Smooth muscle cell (in vitro differentiated cells): Measurements from ENCODE around the gene MFRP. TPM values are rescaled to one million over a fixed set of nuclear protein-coding genes. Genes with fewer than 3 reads are reported as not detected.

Experiments used
- DNase-seq: peaks from one replicate; lab custom pipeline; 2025; ENCODE audit not compliant: unreplicated experiment; lab: John Stamatoyannopoulos, UW
- H2AFZ ChIP-seq: fragments of 200-600 bp; sonication (generic); 2 replicates; pipeline ENCODE4 v1.6.0; 2016; ENCODE audit warnings: antibody characterized with exemption, low read depth, mild to moderate bottlenecking
- H3F3A ChIP-seq: fragments of 200-600 bp; sonication (generic); 2 replicates; pipeline ENCODE4 v1.6.0; 2017; ENCODE audit warnings: antibody characterized with exemption, low read depth
- H3K27ac ChIP-seq: fragments of 200-600 bp; sonication (generic); 2 replicates; pipeline ENCODE4 v1.5.1; 2016; ENCODE audit warnings: low read depth, mild to moderate bottlenecking
- H3K27me3 ChIP-seq: fragments of 200-600 bp; sonication (generic); 2 replicates; pipeline ENCODE4 v1.6.1; 2016; ENCODE audit warnings: low read depth, mild to moderate bottlenecking
- H3K36me3 ChIP-seq: fragments of 200-600 bp; sonication (generic); 2 replicates; pipeline ENCODE4 v1.5.1; 2016; ENCODE audit warnings: low read depth
- H3K4me1 ChIP-seq: fragments of 200-600 bp; sonication (generic); 2 replicates; pipeline ENCODE4 v1.5.1; 2016; ENCODE audit warnings: low read depth
- H3K4me2 ChIP-seq: fragments of 200-600 bp; sonication (generic); 2 replicates; pipeline ENCODE4 v1.6.0; 2016; ENCODE audit warnings: mild to moderate bottlenecking
- H3K4me3 ChIP-seq: fragments of 200-600 bp; sonication (generic); 2 replicates; pipeline ENCODE4 v1.5.1; 2016; ENCODE audit warnings: mild to moderate bottlenecking
- H3K79me2 ChIP-seq: fragments of 200-600 bp; sonication (generic); 2 replicates; pipeline ENCODE4 v1.6.0; 2016; ENCODE audit warnings: low read depth, mild to moderate bottlenecking
- H3K9ac ChIP-seq: fragments of 200-600 bp; sonication (generic); 2 replicates; pipeline ENCODE4 v1.6.0; 2016; ENCODE audit warnings: low read depth
- H3K9me3 ChIP-seq: fragments of 200-600 bp; sonication (generic); replicated peaks from 2 replicates; pipeline ENCODE4 v1.5.1; 2016; ENCODE audit warnings: low read depth
- H4K20me1 ChIP-seq: fragments of 200-600 bp; sonication (generic); 2 replicates; pipeline ENCODE4 v1.6.0; 2016; ENCODE audit warnings: low read depth
- CTCF ChIP-seq: fragments of 200-600 bp; sonication (generic); IDR thresholded peaks from 2 replicates; pipeline ENCODE4 v1.5.1; 2017; ENCODE audit warnings: borderline replicate concordance, mild to moderate bottlenecking, antibody characterized with exemption; ENCODE audit not compliant: insufficient read depth, poor library complexity, severe bottlenecking
- WGBS: methylation state at CpG from one replicate; pipeline ENCODE4 v1.1.7; 2016; ENCODE audit warnings: low lambda C conversion rate; 5-methylcytosine and 5-hydroxymethylcytosine counted together
- polyA plus RNA-seq: library from polyadenylated mRNA; unstranded; fragments of >200 nt; fragmentation: Nextera tagmentation; extraction: Ambion mirVana; gene quantifications from 2 replicates; pipeline ENCODE4 v1.2.1, GENCODE V29; 2016
- total RNA-seq: library from RNA; depleted of rRNA; stranded (reverse); fragments of >200 nt; gene quantifications from 2 replicates; pipeline ENCODE4 v1.2.3, GENCODE V29; 2014

MFRP gene
- total and polyA plus RNA-seq, 2 experiments from 2014 or later = not detected

- no peak for TF ChIP-seq CTCF
- Histone ChIP-seq H2AFZ (no peak overlapping the region), H4K20me1 (no peaks in the 10 kb centered on the region), H3K4me1 (peaks cover 15% of the 10 kb centered on the region), H3K79me2 (no peaks in the 10 kb centered on the region), H3K9me3 (no peaks in the 10 kb centered on the region), H3K4me3 (no peak overlapping the region), H3K4me2 (no peak overlapping the region), H3K27me3 (no peaks in the 10 kb centered on the region), H3K27ac (no peak overlapping the region), H3F3A (no peaks in the 10 kb centered on the region), H3K9ac (no peak overlapping the region), H3K36me3 (no peaks in the 10 kb centered on the region)
- DNase-seq = no peak
- 85% methylated on average over 9 of the region's 9 CpGs for WGBS
Measured at GRCh38 chr11:119355091-119355843, 8.8 kb upstream of the MFRP start.

- Histone ChIP-seq H3K27ac (no peak overlapping the region), H2AFZ (no peak overlapping the region), H3K4me2 (no peak overlapping the region), H3K9me3 (no peaks in the 10 kb centered on the region), H3K27me3 (no peaks in the 10 kb centered on the region), H3K79me2 (no peaks in the 10 kb centered on the region), H3K4me3 (no peak overlapping the region), H3K36me3 (no peaks in the 10 kb centered on the region), H3K9ac (no peak overlapping the region), H3F3A (no peaks in the 10 kb centered on the region), H3K4me1 (peaks cover 15% of the 10 kb centered on the region), H4K20me1 (no peaks in the 10 kb centered on the region)
- 41% methylated on average over 4 of the region's 4 CpGs for WGBS
- no peak for DNase-seq
- no peak for TF ChIP-seq CTCF
Measured at GRCh38 chr11:119352857-119353260, 6.4 kb upstream of the MFRP start.

GRCh38 chr11:119351232-119351631, 4.7 kb upstream of the MFRP start:
- Histone ChIP-seq H3K9ac (no peak overlapping the region), H2AFZ (no peak overlapping the region), H3K27ac (no peak overlapping the region), H4K20me1 (no peaks in the 10 kb centered on the region), H3K36me3 (no peaks in the 10 kb centered on the region), H3K79me2 (no peaks in the 10 kb centered on the region), H3F3A (no peaks in the 10 kb centered on the region), H3K4me1 (peaks cover 9% of the 10 kb centered on the region), H3K9me3 (no peaks in the 10 kb centered on the region), H3K27me3 (no peaks in the 10 kb centered on the region), H3K4me3 (no peak overlapping the region), H3K4me2 (no peak overlapping the region)
- no peak for DNase-seq
- WGBS = 78% methylated on average over 1 of the region's 2 CpGs
- TF ChIP-seq CTCF = no peak

GRCh38 chr11:119350302-119350701, 3.8 kb upstream of the MFRP start:
- Histone ChIP-seq H2AFZ (no peak overlapping the region), H3K9ac (no peak overlapping the region), H3K36me3 (no peaks in the 10 kb centered on the region), H3F3A (no peaks in the 10 kb centered on the region), H3K27me3 (no peaks in the 10 kb centered on the region), H3K27ac (no peak overlapping the region), H3K4me3 (no peak overlapping the region), H3K4me1 (peaks cover under 1% of the 10 kb centered on the region), H3K9me3 (no peaks in the 10 kb centered on the region), H4K20me1 (no peaks in the 10 kb centered on the region), H3K79me2 (no peaks in the 10 kb centered on the region), H3K4me2 (no peak overlapping the region)
- no peak for DNase-seq
- no peak for TF ChIP-seq CTCF
- WGBS = 83% methylated on average over 6 of the region's 6 CpGs
